ENCODE data around the gene SLC22A31. TPM values are rescaled to one million over a fixed set of nuclear protein-coding genes. Genes with fewer than 3 reads are reported as not detected.
"Not testable (repeated sequence)": the region's sequence is repeated elsewhere in the genome, so short reads cannot be mapped to it uniquely, and the experiment has no call there.

Gene SLC22A31
- total RNA-seq (100 to 1,000 TPM in 1 of 2 donors, 10 to 100 TPM in 1; 25.2 to 227 TPM), polyA plus RNA-seq (100 to 1,000 TPM in 1 of 2 donors, 10 to 100 TPM in 1; 78.8 to 285 TPM)
- long read RNA-seq, donor 1, result 0 reads
- long read RNA-seq, donor 2, result 0 reads
- long read RNA-seq, donor 3, result 0 reads
- long read RNA-seq, donor 4, result 0 reads
- long read RNA-seq, donor 5, result 0 reads

DNA sequence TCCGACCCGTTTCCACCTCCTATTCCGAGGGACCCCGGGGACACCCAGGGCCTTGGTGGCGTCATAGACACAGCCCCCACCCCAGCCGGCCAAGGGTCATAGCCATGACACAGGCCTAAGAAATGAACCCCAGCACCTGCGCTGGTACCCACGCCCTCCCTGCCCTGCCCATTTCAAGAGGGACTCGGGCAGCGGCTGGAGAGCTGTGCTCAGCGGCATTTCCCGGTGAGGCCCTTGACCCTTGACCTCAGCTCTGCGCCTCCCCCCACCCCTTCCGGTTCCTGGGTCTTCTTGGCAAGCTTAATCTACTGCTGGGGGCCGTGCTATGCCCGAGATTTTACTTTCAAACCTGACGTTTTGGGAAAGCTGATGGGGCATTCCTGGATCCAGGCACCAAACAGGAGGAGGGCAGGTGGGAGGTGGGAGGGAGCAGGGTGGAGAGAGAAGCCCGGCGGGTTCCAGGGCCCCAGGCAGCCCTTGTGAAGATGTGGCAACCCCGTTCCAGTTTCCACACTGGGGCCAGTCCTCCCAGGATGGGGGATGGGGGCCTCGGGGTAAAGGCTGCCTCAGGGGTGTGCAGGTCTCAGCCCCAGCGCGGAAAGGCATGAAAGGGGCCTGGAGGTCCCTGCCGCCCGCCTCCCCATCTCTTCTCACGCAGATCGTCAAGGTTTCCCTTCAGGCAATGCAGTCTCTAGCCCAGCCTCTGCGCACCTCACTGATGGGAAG, at the start of gene SLC22A31:
SLC22A31 (minus strand) TSS at position 414 of the 726 bp plus-strand sequence; CDS start at position 378, 36 bp downstream.
- TF ChIP-seq, protein P1, sequence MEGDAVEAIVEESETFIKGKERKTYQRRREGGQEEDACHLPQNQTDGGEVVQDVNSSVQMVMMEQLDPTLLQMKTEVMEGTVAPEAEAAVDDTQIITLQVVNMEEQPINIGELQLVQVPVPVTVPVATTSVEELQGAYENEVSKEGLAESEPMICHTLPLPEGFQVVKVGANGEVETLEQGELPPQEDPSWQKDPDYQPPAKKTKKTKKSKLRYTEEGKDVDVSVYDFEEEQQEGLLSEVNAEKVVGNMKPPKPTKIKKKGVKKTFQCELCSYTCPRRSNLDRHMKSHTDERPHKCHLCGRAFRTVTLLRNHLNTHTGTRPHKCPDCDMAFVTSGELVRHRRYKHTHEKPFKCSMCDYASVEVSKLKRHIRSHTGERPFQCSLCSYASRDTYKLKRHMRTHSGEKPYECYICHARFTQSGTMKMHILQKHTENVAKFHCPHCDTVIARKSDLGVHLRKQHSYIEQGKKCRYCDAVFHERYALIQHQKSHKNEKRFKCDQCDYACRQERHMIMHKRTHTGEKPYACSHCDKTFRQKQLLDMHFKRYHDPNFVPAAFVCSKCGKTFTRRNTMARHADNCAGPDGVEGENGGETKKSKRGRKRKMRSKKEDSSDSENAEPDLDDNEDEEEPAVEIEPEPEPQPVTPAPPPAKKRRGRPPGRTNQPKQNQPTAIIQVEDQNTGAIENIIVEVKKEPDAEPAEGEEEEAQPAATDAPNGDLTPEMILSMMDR (IDR thresholded peaks at IDR 0.05; ENCODE audit: control extremely low read depth, extremely low read depth), result no peak
- Histone ChIP-seq H3K4me3 (peak within 1 kb of the TSS; percentile 55), H3K27me3 (ENCODE audit: control insufficient read depth in 3 of 3, insufficient read depth in 3 of 3, low read length in 2 of 3) (peaks cover 6 to 35% (median 34%) of the 10 kb centered on the region in 3 donors), H3K36me3 (ENCODE audit: control insufficient read depth in 4 of 4, insufficient read depth in 4 of 4, low read length in 4 of 4) (peaks cover 0 to 1% (median 0%) of the 10 kb centered on the region in 4 donors), H3K9me3 (ENCODE audit: control insufficient read depth in 4 of 4, insufficient read depth in 3 of 4, low read length in 3 of 4) (peaks cover 0 to 2% (median 0%) of the 10 kb centered on the region in 4 donors), H3K4me1 (ENCODE audit: control insufficient read depth in 5 of 5, insufficient read depth in 5 of 5, low read length in 5 of 5) (peaks cover 0 to 6% (median 0%) of the 10 kb centered on the region in 5 donors), H3K9ac (ENCODE audit: insufficient read depth in 1 of 2, low read length in 2 of 2) (no peak within 1 kb of the TSS), H3K27ac (ENCODE audit: low read depth in 1 of 2, low read length in 1 of 2) (peak within 1 kb of the TSS in 1 of 2 donors; percentile 85)
- WGBS, 2 donors, result 17 to 27% methylated on average over 26 to 28 of the region's 28 CpGs
- ATAC-seq (ENCODE audit: insufficient read depth, low FRiP score), result peak; percentile 48
- DNase-seq, result no peak

DNA sequence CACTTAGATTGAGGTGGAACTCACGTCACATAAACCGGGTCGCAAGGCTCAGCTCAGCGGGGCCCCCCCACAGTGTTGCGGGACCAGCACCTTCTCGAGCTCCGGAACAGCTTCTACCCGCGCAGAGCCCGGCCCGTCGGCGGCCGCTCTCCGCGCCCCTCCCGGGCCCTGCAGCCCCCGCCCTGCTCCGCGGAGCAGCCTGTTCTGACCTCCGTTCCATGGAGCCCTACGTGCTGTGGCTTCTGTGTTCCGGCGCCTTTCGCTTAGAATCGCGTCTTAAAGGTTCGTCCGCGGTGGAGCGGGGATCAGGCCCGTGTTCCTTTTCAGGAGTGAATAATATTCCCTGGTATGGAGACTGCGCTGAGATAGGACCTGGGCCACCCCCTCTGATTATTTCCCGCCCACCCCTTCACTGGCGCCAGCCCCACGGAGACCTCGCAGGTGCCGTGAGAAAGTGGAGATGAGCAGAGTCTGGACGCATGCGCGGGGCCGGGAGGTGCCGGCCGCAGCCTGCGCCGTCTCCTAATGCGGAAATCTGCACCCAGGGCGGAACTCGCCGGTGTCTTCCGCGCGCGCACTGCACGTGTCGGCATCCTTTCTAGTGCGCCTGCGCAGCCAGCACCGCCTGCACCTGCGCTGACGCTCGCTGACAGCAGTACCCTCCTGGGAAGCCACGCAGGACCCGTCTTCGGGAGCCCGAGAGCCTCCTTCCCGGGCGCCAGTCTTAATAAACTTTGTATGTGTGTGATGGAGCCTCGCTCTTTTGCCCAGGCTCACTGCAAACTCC, 48.1 kb upstream of the SLC22A31 start:
- no peak for ATAC-seq (ENCODE audit: insufficient read depth, low FRiP score)
- 56 to 61% methylated on average over 69 of the region's 69 CpGs for WGBS, 2 donors
- Histone ChIP-seq H3K36me3 (ENCODE audit: control insufficient read depth in 4 of 4, insufficient read depth in 4 of 4, low read length in 4 of 4) (no peaks in the 10 kb centered on the region), H3K4me3 (no peak overlapping the region), H3K27ac (ENCODE audit: low read depth in 1 of 2, low read length in 1 of 2) (no peak overlapping the region), H3K4me1 (ENCODE audit: control insufficient read depth in 5 of 5, insufficient read depth in 5 of 5, low read length in 5 of 5) (peaks cover 0 to 5% (median 0%) of the 10 kb centered on the region in 5 donors), H3K9me3 (ENCODE audit: control insufficient read depth in 4 of 4, insufficient read depth in 3 of 4, low read length in 3 of 4) (peaks cover 0 to 2% (median 1%) of the 10 kb centered on the region in 4 donors), H3K9ac (ENCODE audit: insufficient read depth in 1 of 2, low read length in 2 of 2) (no peak overlapping the region), H3K27me3 (ENCODE audit: control insufficient read depth in 3 of 3, insufficient read depth in 3 of 3, low read length in 2 of 3) (peaks cover 0 to 5% (median 0%) of the 10 kb centered on the region in 3 donors)
- TF ChIP-seq, protein P1 (IDR thresholded peaks at IDR 0.05; ENCODE audit: control extremely low read depth, extremely low read depth), result no peak
- no peak for DNase-seq

DNA sequence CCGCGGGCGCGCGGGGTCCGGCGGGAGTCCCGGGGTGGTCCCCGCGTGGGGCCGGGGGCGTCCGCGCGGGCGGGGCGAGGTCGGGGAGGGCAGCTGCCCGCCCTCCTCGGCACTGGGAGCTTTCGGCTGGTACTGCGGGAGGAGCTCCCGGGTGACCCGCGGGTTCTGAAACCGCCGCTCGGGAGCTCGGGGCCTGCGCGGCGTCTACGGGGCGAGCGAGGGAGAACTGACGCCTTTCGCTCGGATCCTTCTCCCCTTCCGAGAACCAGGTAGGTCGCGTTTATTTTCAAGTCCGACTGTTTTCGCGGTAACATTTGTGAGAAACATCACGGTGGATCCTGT, 47.4 kb upstream of the SLC22A31 start:
- WGBS, 2 donors, result 2 to 3% methylated on average over 35 to 45 of the region's 45 CpGs

More for the DNA sequence above, 47.4 kb upstream of the SLC22A31 start:
- H3K9ac ChIP-seq (ENCODE audit: insufficient read depth in 1 of 2, low read length in 2 of 2); H3K27ac ChIP-seq (ENCODE audit: low read depth in 1 of 2, low read length in 1 of 2); DNase-seq; H3K36me3 ChIP-seq (ENCODE audit: control insufficient read depth in 4 of 4, insufficient read depth in 4 of 4, low read length in 4 of 4); H3K4me1 ChIP-seq (ENCODE audit: control insufficient read depth in 5 of 5, insufficient read depth in 5 of 5, low read length in 5 of 5); H3K9me3 ChIP-seq (ENCODE audit: control insufficient read depth in 4 of 4, insufficient read depth in 3 of 4, low read length in 3 of 4); H3K4me3 ChIP-seq; H3K27me3 ChIP-seq (ENCODE audit: control insufficient read depth in 3 of 3, insufficient read depth in 3 of 3, low read length in 2 of 3); ATAC-seq (ENCODE audit: insufficient read depth, low FRiP score): not testable (repeated sequence)
